K562 (cell line): ENCODE results near the gene VANGL1. TPM values are rescaled to one million over a fixed set of nuclear protein-coding genes. Genes with fewer than 3 reads are reported as not detected.
A peak's percentile ranks its signal among the peaks of the same experiment; 100 is the strongest.

Source experiments
- AFF1 ChIP-seq, 2 experiments: fragments of 450-650 bp; IDR thresholded peaks; 2 replicates each; pipeline ENCODE4 v1.6.1; 2018; ENCODE audit warnings: mild to moderate bottlenecking in 2 of 2, low read depth in 1 of 2; ENCODE audit not compliant: partially characterized antibody in 2 of 2
- ATF7 ChIP-seq: fragments of 450-650 bp; IDR thresholded peaks from 2 replicates; pipeline ENCODE4 v1.7.1; 2014; ENCODE audit warnings: mild to moderate bottlenecking, moderate library complexity
- C11orf30 ChIP-seq: fragments of 450-650 bp; IDR thresholded peaks from 2 replicates; pipeline ENCODE4 v1.6.1; 2016; ENCODE audit warnings: low read depth, mild to moderate bottlenecking
- CBX3 ChIP-seq, 2 experiments: IDR thresholded peaks; 1 replicate in 1 of 2; 2 replicates in 1 of 2; pipeline ENCODE4 v1.6.1; 2012; ENCODE audit warnings: inconsistent platforms in 2 of 2, low read length in 2 of 2, borderline replicate concordance in 1 of 2, control low read depth in 1 of 2
- CGGBP1 ChIP-seq: fragments of 250-450 bp; sonication (Bioruptor Pico); IDR thresholded peaks from 2 replicates; pipeline ENCODE4 v1.9.0; 2021; ENCODE audit warnings: mild to moderate bottlenecking
- CREBBP ChIP-seq: IDR thresholded peaks from one replicate; pipeline ENCODE4 v1.6.1; 2012; ENCODE audit warnings: low read depth, mild to moderate bottlenecking, control low read depth, inconsistent platforms, low read length
- FOSL1 ChIP-seq: fragments of 200-800 bp; sonication (Bioruptor generic); conservative IDR thresholded peaks from 2 replicates; pipeline ENCODE4 v1.6.1; 2016; ENCODE audit warnings: missing genetic modification characterization, missing compliant biosample characterization
- FOXJ3 ChIP-seq: sonication (generic); formaldehyde crosslinking; IDR thresholded peaks from 2 replicates; pipeline ENCODE4 v1.4.0; 2020; ENCODE audit warnings: mild to moderate bottlenecking, missing genetic modification reagents
- MAFF ChIP-seq: IDR thresholded peaks from 2 replicates; pipeline ENCODE4 v1.6.1; 2012; ENCODE audit warnings: low read length, improper control_type of control experiment
- NFIC ChIP-seq: fragments of 450-650 bp; IDR thresholded peaks from 2 replicates; pipeline ENCODE4 v1.6.1; 2017; ENCODE audit warnings: mild to moderate bottlenecking, inconsistent platforms
- SMARCA4 ChIP-seq: fragments of 450-650 bp; IDR thresholded peaks from 2 replicates; pipeline ENCODE4 v1.6.1; 2016
- SMARCE1 ChIP-seq: fragments of 450-650 bp; IDR thresholded peaks from 2 replicates; pipeline ENCODE4 v1.7.1; 2016; ENCODE audit warnings: mild to moderate bottlenecking
- ZFPM2 ChIP-seq: fragments of 250-450 bp; sonication (Bioruptor Pico); IDR thresholded peaks from 2 replicates; pipeline ENCODE4 v1.5.1; 2022; ENCODE audit warnings: mild to moderate bottlenecking
- ZKSCAN8 ChIP-seq: fragments of 200-800 bp; sonication (Bioruptor generic); IDR thresholded peaks from 2 replicates; pipeline ENCODE4 v1.6.1; 2016; ENCODE audit warnings: missing genetic modification characterization, missing compliant biosample characterization
- ZNF133 ChIP-seq: fragments of 250-450 bp; sonication (Bioruptor Pico); IDR thresholded peaks from 2 replicates; pipeline ENCODE4 v1.4.0; 2020; ENCODE audit warnings: mild to moderate bottlenecking
- ZNF175 ChIP-seq: fragments of 200-800 bp; sonication (Bioruptor generic); IDR thresholded peaks from 2 replicates; pipeline ENCODE4 v1.6.1; 2016; ENCODE audit warnings: low read depth, mild to moderate bottlenecking, missing genetic modification characterization, missing compliant biosample characterization
- ZNF592 ChIP-seq: fragments of 450-650 bp; IDR thresholded peaks from 2 replicates; pipeline ENCODE4 v1.6.1; 2017; ENCODE audit warnings: antibody characterized with exemption, mild to moderate bottlenecking
- ZNF766 ChIP-seq: fragments of 200-800 bp; sonication (Bioruptor generic); conservative IDR thresholded peaks from 2 replicates; pipeline ENCODE4 v1.6.1; 2016; ENCODE audit warnings: missing genetic modification characterization, missing compliant biosample characterization
- polyA plus RNA-seq, 8 experiments: library from polyadenylated mRNA; depleted of rRNA in 4 of 8; stranded (reverse) in 5 of 8; unstranded in 3 of 8; fragments of >200 nt; fragmentation: Nextera tagmentation in 2 of 8; fragmentation: Illumina TruSeq in 1 of 8; extraction: Ambion mirVana in 2 of 8; extraction: Trizol in 1 of 8; gene quantifications; 2 replicates each; pipeline versions ENCODE4 v1.2.1 to v1.2.3, GENCODE V29; 2011 to 2014; ENCODE audit warnings: inconsistent platforms in 1 of 8, missing spikeins in 1 of 8
- total RNA-seq, 7 experiments: library from RNA; depleted of rRNA in 6 of 7; stranded (reverse); fragments of >200 nt in 6 of 7; fragmentation: Illumina TruSeq in 2 of 7; extraction: Trizol in 2 of 7; gene quantifications; 2 replicates each; pipeline versions ENCODE4 v1.2.1 to v1.2.3, GENCODE V29; 2011 to 2021; ENCODE audit warnings: low replicate concordance in 1 of 7

Gene VANGL1
- total and polyA plus RNA-seq, 9 of the 15 experiments (the other 6 are each of a cell fraction or from before 2014, with no cell fraction given): 0.90 to 12.8 (median 9.6) TPM

- TF ChIP-seq MAFF (peak; percentile 73), AFF1 (IDR thresholded peaks at IDR 0.05; ENCODE audit: low read depth in 1 of 2, partially characterized antibody in 2 of 2) (no peak), ATF7 (0 out of 2 replicates have a peak, but pooled peaks have one; percentile 10), SMARCE1 (peak; percentile 41; the same call in 1 of the 2 replicates), ZNF175 (CRISPR knock-in tag) (no peak), ZKSCAN8 (CRISPR knock-in tag) (no peak), CREBBP (no peak), ZNF592 (peak; percentile 27), CBX3 (IDR thresholded peaks at IDR 0.05; ENCODE audit: borderline replicate concordance in 1 of 2, low read length in 2 of 2) (no peak; a peak in 1 of 3 replicates), SMARCA4 (peak; percentile 66; the same call in 1 of the 2 replicates), NFIC (no peak), FOXJ3 (CRISPR knock-in tag) (no peak), ZFPM2 (CRISPR knock-in tag) (no peak), CGGBP1 (CRISPR knock-in tag) (no peak), ZNF766 (peak; percentile 58; the same call in 1 of the 2 replicates), C11orf30 (peak; percentile 97), FOSL1 (tag) (peak; percentile 69), ZNF133 (CRISPR knock-in tag) (no peak)
These were observed 7.2 kb downstream of the VANGL1 start (continued) for GRCh38 chr1:115648717-115649691.
